AG04450 (cell line): ENCODE results near the gene MZF1. TPM values are rescaled to one million over a fixed set of nuclear protein-coding genes. Genes with fewer than 3 reads are reported as not detected.
A peak's percentile ranks its signal among the peaks of the same experiment; 100 is the strongest.

Experiments used
- CTCF ChIA-PET: fragments of 300-600, 350-600 bp; formaldehyde crosslinking; extraction: SDS; loops from one replicate; lab custom pipeline; 2022; ENCODE audit warnings: antibody characterized with exemption, inconsistent platforms; lab: Charles Lee
- POLR2A ChIA-PET: fragments of 350-600 bp; formaldehyde crosslinking; extraction: SDS; loops from one replicate; lab custom pipeline; 2021; ENCODE audit warnings: antibody characterized with exemption, inconsistent platforms; lab: Yijun Ruan, JAX
- DNase-seq: peaks from one replicate; pipeline ENCODE4 v3.0.0-alpha.2; 2011; ENCODE audit warnings: low read depth, low spot score
- H3K27ac ChIP-seq: one replicate; pipeline ENCODE4 v1.5.1; 2012; ENCODE audit warnings: low read depth, low read length, control low read depth
- H3K27me3 ChIP-seq: one replicate; pipeline ENCODE4 v1.6.0; 2012; ENCODE audit warnings: low read length; ENCODE audit not compliant: control insufficient read depth, insufficient read depth
- H3K4me3 ChIP-seq: 2 replicates; pipeline ENCODE4 v1.5.1; 2011; ENCODE audit warnings: mild to moderate bottlenecking, low read depth, low read length, control low read depth
- H3K9me3 ChIP-seq: 2 replicates; pipeline ENCODE4 v1.5.1; 2012; ENCODE audit warnings: low read length; ENCODE audit not compliant: control insufficient read depth, insufficient read depth
- polyA plus RNA-seq: library from polyadenylated mRNA; depleted of rRNA; stranded (reverse); fragments of >200 nt; gene quantifications from 2 replicates; pipeline ENCODE4 v1.2.3, GENCODE V29; 2011
- TF ChIP-seq, protein P1 (sequence below): IDR thresholded peaks from 2 replicates; pipeline ENCODE4 v1.5.1; 2011; ENCODE audit warnings: low read depth, low read length, control low read depth, inconsistent platforms

MZF1 gene
- polyA plus RNA-seq, 1 experiment, result 5.5 TPM

DNA sequence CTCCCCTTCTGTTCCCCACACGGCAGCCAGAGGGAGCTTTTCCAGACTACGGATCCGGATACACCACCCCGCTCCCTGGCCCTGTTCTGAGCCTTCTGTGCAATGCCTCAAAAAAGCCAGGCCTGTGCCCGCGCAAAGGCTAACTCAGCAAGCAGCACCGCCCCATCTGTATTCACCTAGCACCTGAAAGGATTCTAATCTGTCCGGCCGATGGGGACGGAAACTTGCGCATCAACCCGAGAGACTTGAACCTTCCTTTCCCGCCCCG lies 54.1 kb downstream of the MZF1 start:
- TF ChIP-seq, protein P1, sequence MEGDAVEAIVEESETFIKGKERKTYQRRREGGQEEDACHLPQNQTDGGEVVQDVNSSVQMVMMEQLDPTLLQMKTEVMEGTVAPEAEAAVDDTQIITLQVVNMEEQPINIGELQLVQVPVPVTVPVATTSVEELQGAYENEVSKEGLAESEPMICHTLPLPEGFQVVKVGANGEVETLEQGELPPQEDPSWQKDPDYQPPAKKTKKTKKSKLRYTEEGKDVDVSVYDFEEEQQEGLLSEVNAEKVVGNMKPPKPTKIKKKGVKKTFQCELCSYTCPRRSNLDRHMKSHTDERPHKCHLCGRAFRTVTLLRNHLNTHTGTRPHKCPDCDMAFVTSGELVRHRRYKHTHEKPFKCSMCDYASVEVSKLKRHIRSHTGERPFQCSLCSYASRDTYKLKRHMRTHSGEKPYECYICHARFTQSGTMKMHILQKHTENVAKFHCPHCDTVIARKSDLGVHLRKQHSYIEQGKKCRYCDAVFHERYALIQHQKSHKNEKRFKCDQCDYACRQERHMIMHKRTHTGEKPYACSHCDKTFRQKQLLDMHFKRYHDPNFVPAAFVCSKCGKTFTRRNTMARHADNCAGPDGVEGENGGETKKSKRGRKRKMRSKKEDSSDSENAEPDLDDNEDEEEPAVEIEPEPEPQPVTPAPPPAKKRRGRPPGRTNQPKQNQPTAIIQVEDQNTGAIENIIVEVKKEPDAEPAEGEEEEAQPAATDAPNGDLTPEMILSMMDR, result peak; percentile 85
- Histone ChIP-seq H3K4me3 (peak overlapping the region; percentile 89), H3K9me3 (no peaks in the 10 kb centered on the region; the same call in 1 of the 2 replicates), H3K27ac (peak overlapping the region; percentile 93), H3K27me3 (no peaks in the 10 kb centered on the region)
- POLR2A ChIA-PET, result interaction anchor here (0.7 to 3.9 kb wide), 10 partner anchors 19 to 214 kb away, joined by 3 to 54 read pairs (median 7); partner anchors contain the start of genes CHMP2A, ERVK3-1, TRIM28 and UBE2M
- CTCF ChIA-PET, result interaction anchor here (0.7 to 4.1 kb wide), 16 partner anchors 10 to 155 kb away, joined by 3 to 22 read pairs (median 6); partner anchors contain the start of genes CHMP2A, TRIM28 and UBE2M
- DNase-seq, result no peak

DNA sequence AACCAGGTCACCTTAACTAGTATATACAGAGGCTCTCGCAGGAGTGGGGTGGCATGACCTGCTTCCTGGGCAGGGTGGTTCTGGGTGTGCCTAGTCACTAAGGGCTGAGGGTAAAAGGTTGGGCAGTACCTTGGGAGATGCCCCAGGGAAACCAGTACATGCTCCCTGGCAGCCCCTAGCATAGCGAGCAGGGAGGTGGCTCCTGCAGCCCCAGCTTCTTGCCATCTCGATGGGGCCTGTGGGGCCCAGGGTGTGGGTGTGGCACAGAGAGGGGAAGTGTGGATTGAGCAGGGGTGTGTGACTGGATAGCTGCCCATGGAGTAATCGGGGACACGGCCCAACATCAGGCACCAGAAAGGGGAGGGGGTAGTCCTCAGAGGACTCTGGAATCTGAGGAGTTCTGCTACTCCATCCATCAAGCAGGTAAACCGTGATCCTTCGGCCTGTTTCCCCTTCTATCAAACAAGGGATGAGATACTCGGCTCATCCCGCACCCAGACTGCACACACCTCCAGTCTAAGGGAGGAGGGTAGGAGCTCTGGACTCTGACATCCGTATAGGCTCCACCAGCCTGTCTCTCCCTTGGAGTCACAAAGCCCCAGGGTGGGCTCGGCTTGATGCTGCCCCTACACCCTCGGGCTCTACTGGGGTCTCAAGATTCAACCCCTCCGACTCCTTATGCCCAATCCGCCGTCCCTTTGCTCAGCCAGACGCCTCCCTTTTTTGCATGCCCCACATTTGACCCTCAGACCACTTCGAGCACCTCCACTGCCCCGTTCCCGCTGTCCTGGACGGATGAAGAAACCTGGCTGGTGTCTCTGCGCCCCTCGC lies 54.7 kb downstream of the MZF1 start:
- TF ChIP-seq, protein P1, result no peak
- Histone ChIP-seq H3K9me3 (no peaks in the 10 kb centered on the region; the same call in 1 of the 2 replicates), H3K4me3 (peak overlapping the region; percentile 89), H3K27ac (peak overlapping the region; percentile 93), H3K27me3 (no peaks in the 10 kb centered on the region)
- ChIA-PET POLR2A (interaction anchor here (0.7 to 3.9 kb wide), 8 partner anchors 19 to 214 kb away, joined by 3 to 54 read pairs (median 8); partner anchors contain the start of genes CHMP2A, ERVK3-1, TRIM28 and UBE2M), CTCF (interaction anchor here (0.5 to 4.1 kb wide), 17 partner anchors 9 to 154 kb away, joined by 3 to 22 read pairs (median 5); partner anchors contain the start of genes CHMP2A, TRIM28 and UBE2M)
- DNase-seq, result no peak

DNA sequence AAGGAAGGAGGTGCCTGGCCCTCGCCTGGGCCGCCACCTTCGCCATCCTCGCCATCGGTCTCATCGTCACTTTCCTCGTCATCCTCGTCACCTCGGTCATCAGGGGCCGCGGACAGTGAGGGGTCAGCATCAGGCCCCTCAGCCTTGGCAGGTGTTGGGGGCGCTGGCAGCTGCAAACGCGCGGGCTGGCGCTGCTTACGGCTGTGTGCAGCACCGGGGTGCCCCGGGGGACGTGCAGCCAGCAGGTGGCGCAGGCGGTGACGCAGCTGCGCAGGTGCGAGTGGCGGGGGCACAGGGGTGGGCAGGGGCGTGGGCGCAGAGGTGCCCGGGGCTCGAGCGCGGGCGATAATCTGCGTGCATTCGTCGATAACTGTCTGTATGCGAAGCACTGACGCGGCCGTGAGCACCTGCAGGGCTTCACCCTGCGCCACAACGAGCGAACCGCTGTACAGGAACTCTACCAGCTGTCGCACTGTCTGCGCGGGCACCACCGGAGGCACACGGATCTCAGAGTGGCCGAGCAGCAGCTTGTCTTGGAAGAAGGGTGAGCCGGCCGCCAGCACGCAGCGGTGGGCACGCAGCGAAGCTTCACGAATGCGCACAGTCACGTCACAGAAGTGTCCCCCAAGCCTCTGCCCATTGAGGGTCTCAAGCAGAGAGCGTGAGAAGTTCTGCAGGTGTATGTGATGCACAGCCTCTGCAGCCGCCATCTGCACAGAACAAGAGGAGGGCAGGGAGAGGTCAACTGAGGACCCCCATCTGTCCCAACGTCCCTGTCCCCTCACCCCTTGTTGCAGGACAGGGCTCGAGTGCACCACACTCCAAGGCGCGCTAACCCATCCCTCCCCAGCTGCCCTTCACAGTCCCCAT lies 55.9 kb downstream of the MZF1 start:
- CTCF ChIA-PET, result interaction anchor here (2.2 to 4.1 kb wide), 2 partner anchors 8 to 64 kb away, joined by 16 to 22 read pairs; no protein-coding TSS in a partner anchor
- no peak overlapping the region for H3K4me3 ChIP-seq
- H3K27me3 ChIP-seq, result no peaks in the 10 kb centered on the region
- DNase-seq, result no peak
- H3K27ac ChIP-seq, result no peak overlapping the region
- POLR2A ChIA-PET, result interaction anchor here (3.9 kb wide), 1 partner anchor 27 kb away, joined by 54 read pairs; the partner anchor contains the start of gene TRIM28
- no peaks in the 10 kb centered on the region; the same call in 1 of the 2 replicates for H3K9me3 ChIP-seq
- TF ChIP-seq, protein P1, result no peak

DNA sequence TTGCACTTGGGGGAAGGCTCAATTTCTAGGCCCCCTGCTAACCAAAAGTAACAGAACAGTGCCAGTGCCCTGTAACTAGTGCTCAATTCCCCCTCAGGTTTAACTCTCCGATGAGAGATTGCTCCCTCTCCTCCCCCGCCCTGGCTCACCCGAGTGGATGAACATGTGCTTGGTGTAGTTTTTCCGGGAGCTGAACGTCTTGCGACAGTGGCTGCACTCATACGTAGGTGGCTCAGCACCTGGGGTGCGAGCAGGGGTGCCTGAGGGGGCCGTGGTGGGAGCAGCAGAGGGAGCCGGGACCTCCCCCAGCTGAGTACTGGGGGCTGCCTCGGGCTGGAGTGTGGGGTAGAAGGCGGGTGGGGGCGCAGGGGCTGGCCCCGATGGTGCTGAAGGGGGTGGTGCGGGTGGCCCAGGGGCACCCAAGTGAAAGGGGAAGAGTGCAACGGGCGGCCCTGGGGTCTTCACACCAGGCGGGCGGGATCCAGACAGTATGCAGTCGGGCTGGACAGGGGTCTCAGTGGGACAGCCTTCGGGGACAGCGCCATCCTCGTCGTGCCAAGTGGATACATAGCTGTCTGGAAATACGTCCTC lies 56.8 kb downstream of the MZF1 start:
- TF ChIP-seq, protein P1, result no peak
- DNase-seq, result no peak
- ChIA-PET POLR2A (no interaction called here), CTCF (interaction anchor here (0.8 kb wide), 1 partner anchor 65 kb away, joined by 3 read pairs; no protein-coding TSS in a partner anchor)
- Histone ChIP-seq H3K27ac (no peak overlapping the region), H3K9me3 (no peaks in the 10 kb centered on the region; the same call in 1 of the 2 replicates), H3K4me3 (no peak overlapping the region), H3K27me3 (no peaks in the 10 kb centered on the region)
